Measurements from ENCODE around the gene MPL. TPM values are rescaled to one million over a fixed set of nuclear protein-coding genes. Genes with fewer than 3 reads are reported as not detected.

The MPL gene
- total RNA-seq, 4 donors from 2014 or later = not detected

GRCh38 chr1:43292679-43293078, 44.9 kb upstream of the MPL start:
- peak overlapping the region; percentile 76 to 84 (median 82) for H3K27ac ChIP-seq
- H3K4me3 ChIP-seq = no peak overlapping the region
- no peak for ATAC-seq
- H3K9me3 ChIP-seq = no peaks in the 10 kb centered on the region
- H3K36me3 ChIP-seq = no peaks in the 10 kb centered on the region
- no peaks in the 10 kb centered on the region for H3K27me3 ChIP-seq
- in situ Hi-C loops (cut with MboI; ENCODE audit: low sequenced_read_pairs in 4 of 4) = no loop called here
- no peak for DNase-seq
- no peak for TF ChIP-seq POLR2A (IDR thresholded peaks at IDR 0.05)
- TF ChIP-seq, protein P1, sequence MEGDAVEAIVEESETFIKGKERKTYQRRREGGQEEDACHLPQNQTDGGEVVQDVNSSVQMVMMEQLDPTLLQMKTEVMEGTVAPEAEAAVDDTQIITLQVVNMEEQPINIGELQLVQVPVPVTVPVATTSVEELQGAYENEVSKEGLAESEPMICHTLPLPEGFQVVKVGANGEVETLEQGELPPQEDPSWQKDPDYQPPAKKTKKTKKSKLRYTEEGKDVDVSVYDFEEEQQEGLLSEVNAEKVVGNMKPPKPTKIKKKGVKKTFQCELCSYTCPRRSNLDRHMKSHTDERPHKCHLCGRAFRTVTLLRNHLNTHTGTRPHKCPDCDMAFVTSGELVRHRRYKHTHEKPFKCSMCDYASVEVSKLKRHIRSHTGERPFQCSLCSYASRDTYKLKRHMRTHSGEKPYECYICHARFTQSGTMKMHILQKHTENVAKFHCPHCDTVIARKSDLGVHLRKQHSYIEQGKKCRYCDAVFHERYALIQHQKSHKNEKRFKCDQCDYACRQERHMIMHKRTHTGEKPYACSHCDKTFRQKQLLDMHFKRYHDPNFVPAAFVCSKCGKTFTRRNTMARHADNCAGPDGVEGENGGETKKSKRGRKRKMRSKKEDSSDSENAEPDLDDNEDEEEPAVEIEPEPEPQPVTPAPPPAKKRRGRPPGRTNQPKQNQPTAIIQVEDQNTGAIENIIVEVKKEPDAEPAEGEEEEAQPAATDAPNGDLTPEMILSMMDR (IDR thresholded peaks at IDR 0.05 in 4 of 5, conservative IDR thresholded peaks at IDR 0.05 in 1 of 5) = no peak
- intact Hi-C loops (cut with DNase I; ENCODE audit: low total_unique reads) = no loop called here
- peaks cover 19 to 33% of the 10 kb centered on the region in 2 donors for H3K4me1 ChIP-seq

GRCh38 chr1:43293176-43293575, 44.4 kb upstream of the MPL start:
- in situ Hi-C loops (cut with MboI; ENCODE audit: low sequenced_read_pairs in 4 of 4) (no loop called here), intact Hi-C loops (cut with DNase I; ENCODE audit: low total_unique reads) (no loop called here)
- peaks cover 19 to 33% of the 10 kb centered on the region in 2 donors for H3K4me1 ChIP-seq
- ATAC-seq = no peak
- H3K4me3 ChIP-seq = no peak overlapping the region
- no peaks in the 10 kb centered on the region for H3K27me3 ChIP-seq
- H3K36me3 ChIP-seq = no peaks in the 10 kb centered on the region
- H3K9me3 ChIP-seq = no peaks in the 10 kb centered on the region
- TF ChIP-seq, protein P1 (IDR thresholded peaks at IDR 0.05 in 4 of 5, conservative IDR thresholded peaks at IDR 0.05 in 1 of 5) = no peak
- TF ChIP-seq POLR2A (IDR thresholded peaks at IDR 0.05) = no peak
- DNase-seq = no peak
- peak overlapping the region; percentile 76 to 84 (median 82) for H3K27ac ChIP-seq

DNA sequence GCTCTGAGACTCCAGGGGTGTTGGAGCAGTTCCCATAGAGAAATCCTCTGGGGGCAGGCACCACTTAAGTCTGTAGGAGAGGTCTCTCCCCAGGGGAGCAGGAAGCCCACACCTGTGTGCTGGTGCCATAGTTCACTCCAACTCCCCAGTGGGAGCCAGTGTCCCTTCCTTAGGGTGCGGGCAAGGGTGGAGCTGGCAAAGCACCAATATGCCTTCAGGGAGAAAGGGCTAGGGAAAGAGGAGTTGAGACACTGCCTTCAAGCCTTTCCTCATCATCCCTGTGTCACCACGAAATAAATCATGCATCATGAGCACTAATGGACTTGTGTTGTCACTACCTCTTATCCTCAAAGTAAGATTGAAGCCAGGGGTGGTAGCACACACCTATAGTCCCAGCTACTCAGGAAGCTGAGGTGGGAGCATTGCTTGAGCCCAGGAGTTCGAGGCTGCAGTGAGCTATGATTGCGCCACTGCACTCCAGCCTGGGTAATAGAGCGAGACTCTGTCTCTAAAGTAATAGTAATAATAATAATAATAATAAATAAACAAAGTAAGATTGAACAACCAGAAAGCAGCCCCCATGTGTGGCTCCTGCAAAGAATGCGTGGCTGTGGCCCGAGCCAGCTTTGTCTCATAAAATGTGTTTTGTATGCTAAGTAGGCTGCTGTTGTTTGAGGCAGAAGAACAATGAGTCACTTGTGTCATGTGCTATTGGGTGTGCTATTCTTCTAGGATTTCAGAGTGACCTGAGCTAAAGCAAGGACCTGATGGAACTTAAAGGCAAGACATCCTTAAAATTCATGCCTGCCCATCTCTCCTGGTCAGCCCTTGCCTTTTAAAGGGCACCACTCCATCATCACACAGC, 43.5 kb upstream of the MPL start:
- ATAC-seq (peak; percentile 83), DNase-seq (no peak)
- H3K27ac ChIP-seq = peak overlapping the region; percentile 76 to 84 (median 82)
- H3K36me3 ChIP-seq = no peaks in the 10 kb centered on the region
- H3K27me3 ChIP-seq = no peaks in the 10 kb centered on the region
- peak; percentile 7 to 33 for TF ChIP-seq POLR2A (IDR thresholded peaks at IDR 0.05)
- TF ChIP-seq, protein P1 (IDR thresholded peaks at IDR 0.05 in 4 of 5, conservative IDR thresholded peaks at IDR 0.05 in 1 of 5) = no peak
- no peaks in the 10 kb centered on the region for H3K9me3 ChIP-seq
- intact Hi-C loops (cut with DNase I; ENCODE audit: low total_unique reads) (no loop called here), in situ Hi-C loops (cut with MboI; ENCODE audit: low sequenced_read_pairs in 4 of 4) (no loop called here)
- H3K4me1 ChIP-seq = peaks cover 19 to 33% of the 10 kb centered on the region in 2 donors
- H3K4me3 ChIP-seq = no peak overlapping the region

DNA sequence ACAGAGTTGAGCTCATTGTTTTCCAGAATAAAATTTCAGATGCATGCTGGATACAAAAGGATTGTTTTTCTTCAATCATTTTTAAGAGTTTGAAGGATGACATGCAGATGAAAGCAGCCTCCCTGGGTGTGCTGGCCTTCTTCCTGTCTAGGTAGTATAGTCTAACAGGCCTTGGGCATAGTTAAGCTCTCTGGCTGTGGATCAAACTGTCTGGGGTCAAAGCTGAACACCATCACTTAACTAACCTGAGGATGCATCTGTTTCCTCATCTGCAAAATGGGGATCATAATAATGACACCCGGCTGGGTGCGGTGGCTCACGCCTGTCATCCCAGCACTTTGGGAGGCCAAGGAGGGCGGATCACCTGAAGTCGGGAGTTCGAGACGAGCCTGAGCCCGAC, 42.9 kb upstream of the MPL start:
- TF ChIP-seq POLR2A (IDR thresholded peaks at IDR 0.05) = no peak
- TF ChIP-seq, protein P1 (IDR thresholded peaks at IDR 0.05 in 4 of 5, conservative IDR thresholded peaks at IDR 0.05 in 1 of 5) = no peak
- in situ Hi-C loops (cut with MboI; ENCODE audit: low sequenced_read_pairs in 4 of 4) (no loop called here), intact Hi-C loops (cut with DNase I; ENCODE audit: low total_unique reads) (loop anchor here (5.0 kb wide), 1 partner anchor 63 kb away; the partner anchor contains the start of gene CDC20)
- no peak for DNase-seq
- no peaks in the 10 kb centered on the region for H3K9me3 ChIP-seq
- peak overlapping the region; percentile 76 to 84 (median 82) for H3K27ac ChIP-seq
- H3K4me3 ChIP-seq = no peak overlapping the region
- H3K4me1 ChIP-seq = peaks cover 19 to 33% of the 10 kb centered on the region in 2 donors
- no peak for ATAC-seq
- H3K36me3 ChIP-seq = no peaks in the 10 kb centered on the region
- H3K27me3 ChIP-seq = no peaks in the 10 kb centered on the region

All from gastrocnemius medialis (tissue), 4 donors.